GM21423 (cell line): Measurements from ENCODE around the gene DYNAP.
A peak's percentile ranks its signal among the peaks of the same experiment; 100 is the strongest.

Experiments used
- ATAC-seq: cut with Tn5 transposase; IDR thresholded peaks from one replicate; pipeline ENCODE4 v1.9.1; 2021; ENCODE audit warnings: mild to moderate bottlenecking, moderate library complexity; ENCODE audit not compliant: unreplicated experiment

DYNAP gene, protein sequence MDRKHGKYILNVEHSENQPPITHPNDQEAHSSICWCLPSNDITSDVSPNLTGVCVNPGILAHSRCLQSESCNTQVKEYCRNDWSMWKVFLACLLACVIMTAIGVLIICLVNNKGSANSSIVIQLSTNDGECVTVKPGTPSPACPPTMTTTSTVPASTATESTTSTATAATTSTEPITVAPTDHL

DNA sequence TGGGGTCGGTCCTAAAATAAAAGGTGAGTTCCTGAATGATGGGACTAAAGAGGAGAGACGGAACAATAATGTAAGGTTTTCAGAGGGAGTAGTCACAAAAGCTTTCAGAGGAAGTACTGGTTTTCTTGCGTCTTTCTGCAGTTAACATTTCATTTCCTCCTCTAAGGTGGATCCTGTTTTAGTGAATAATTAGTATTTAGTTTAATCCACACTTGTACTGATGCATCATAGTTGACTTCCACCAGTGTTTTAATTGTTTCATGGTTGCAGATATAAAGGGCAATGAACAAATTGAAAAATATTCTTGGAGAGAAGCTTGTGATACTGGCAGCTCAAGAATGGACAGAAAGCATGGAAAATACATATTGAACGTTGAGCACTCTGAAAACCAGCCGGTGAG, at the start of gene DYNAP:
DYNAP (plus strand) TSS at position 301 of the 400 bp plus-strand sequence; CDS start at position 339, 38 bp downstream.
- no peak for ATAC-seq

DNA sequence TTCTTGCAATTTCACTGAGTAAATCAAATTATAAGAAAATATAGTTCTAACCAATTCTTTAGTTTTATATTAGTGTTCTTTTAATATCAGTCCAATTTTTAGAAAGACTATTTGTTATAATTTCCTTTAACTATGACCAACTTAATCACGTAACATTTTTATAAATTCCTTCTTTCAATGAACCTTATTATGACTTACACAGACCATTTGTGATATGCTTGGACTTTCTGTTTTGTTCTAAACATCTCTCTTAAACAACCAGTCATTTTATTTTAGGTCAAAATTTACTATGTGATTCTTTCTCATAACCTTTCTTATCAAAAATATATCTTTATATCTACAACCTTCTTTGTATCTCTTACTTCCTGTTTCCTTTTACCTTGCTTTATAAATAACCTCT, 39.5 kb upstream of the DYNAP start:
- ATAC-seq, result no peak

DNA sequence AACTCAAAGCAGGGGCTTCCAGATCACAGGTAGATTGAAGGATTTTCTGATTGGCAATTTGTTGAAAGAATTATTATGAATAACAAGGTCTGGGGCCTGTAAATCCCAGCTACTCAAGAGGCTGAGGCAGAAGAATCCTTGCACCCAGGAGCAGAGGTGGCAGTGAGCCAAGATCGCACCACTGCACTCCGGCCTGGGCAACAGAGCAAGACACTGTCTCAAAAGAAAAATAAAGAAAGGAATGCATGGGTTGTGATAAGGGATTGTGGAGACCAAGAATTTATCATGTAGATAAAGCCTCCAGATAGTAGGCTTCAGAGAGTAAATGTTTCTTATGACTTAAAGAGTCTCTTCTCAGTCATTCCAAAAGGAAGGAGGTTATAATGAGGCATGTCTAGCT, 35.8 kb upstream of the DYNAP start:
- no peak for ATAC-seq

DNA sequence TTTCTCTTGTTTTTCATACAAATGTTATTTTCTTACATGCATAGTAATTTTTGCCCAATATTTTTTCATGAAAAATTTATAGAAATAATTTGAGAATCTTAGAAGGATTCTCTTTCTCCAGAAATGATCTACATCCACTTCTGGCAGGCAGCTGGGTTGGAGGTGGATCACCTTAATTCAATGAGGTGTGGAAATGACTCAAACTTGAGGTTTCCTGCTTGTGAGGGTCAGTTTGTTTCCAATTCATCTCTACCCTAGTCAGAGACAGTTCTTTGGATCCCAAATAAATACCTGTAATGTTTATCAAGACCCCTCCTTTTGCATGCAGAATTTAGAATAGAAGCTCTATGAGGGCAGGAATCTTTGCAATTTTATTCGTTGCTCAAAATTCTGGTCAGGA, 35.0 kb upstream of the DYNAP start:
- no peak for ATAC-seq

DNA sequence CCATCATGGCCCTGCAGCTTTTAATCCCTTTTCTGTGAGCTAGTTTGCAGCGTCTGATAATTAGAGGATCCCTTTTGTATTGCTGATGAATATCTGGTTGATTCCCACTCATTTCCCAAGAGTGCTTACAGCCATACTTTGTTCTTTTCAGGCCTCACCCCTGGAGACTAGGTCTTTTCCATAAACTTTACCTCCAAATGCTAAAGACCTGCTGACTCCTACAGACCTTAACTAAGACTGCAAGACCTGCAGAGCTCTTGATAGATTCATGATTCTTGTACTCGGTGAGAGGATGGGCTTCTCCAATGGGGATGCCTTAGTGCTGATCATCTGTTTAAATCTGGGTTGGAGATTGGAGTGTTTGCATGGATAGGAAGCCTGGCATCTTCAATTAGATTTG, 33.1 kb upstream of the DYNAP start:
- no peak for ATAC-seq

DNA sequence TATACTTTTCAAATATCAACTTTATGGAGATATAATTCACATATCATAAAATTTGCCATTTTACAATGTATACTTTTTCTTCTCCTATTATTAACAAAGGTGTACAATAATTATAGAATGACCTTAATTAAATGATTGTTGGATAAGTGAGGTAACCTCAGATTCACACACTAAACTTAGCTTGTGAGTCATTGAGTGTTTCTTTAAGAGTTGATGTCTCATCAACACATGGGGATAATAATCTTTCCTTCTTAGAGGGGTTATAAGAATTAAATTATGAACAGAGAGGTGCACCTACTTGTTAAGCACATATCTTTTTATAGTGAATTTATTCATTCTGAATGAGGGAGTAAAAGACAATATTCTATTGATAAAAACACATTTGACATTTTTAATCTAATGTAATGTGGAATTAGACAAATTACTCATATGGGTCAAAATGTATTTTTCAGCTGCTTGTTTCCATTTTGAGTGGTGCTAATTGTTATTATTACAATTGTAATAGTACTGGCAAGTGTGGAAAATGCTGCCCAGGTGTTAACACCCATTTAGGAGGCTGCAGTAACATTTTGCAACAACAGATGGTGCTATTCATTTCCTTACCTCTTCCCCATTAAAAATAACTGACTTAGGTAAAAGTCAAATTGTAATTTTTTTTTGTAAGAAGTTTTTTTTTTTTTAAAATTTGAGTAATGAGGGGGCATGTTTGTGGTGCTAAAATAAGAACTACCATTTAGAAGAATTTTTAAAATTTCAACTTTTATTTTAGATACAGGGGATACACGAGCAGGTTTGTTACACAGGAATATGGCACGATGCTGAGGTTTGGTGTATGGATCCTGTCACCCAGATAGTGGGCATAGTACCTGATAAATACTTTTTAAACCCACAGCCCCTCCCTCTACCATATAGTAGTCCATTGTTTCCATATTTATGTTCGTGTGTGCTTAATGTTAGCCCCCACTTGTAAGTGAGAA, 32.1 kb upstream of the DYNAP start:
- ATAC-seq, result peak; percentile 64

DNA sequence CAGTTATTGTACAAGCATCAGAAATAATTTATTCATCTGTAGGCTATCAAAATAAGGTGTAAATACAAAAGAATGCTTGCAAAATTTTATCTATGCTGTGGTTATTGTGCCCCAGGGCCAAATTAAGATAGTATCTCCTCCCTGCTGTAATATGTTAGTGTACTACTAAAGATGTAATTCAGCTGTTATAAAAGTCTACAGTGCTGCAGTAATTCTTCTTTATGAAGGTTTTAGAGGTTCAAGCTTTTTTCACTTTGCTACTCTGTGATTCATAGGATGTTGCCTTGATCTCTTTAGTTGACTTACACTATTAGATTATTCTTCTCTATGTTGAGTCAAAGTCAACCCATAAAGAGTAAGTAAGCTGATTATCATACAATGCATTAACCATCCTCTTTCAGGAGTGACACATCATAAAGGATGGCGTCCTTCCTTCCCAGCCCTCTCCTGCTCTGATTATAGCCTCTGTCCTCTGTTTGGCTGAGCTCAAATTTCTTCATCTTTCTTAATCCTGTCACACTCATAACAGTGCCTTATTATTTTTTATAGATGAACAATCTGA, 29.3 kb upstream of the DYNAP start:
- no peak for ATAC-seq

DNA sequence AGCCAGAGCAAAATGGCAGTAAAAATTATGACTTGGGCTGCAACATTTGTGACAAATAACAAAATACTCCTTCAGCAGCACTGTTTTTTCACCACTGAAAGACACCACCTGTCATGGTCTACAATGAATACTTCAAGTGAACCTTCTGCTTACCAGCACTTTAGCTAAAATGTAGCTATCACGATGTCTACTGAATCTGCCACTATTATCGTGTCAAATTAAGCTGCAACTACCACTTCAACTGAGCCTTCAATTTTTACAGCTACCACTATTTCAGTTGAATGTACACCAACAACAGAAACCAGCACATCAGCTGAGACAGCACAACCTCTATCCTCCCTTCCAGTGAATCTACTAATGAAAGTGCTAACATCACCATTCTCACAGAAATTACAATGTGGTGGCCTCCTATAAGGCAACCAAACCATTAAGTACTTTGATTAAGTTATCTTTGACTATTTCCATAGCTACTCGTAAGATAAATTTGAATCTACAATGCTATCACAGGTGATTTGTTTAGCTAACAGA, 10.8 kb upstream of the DYNAP start:
- no peak for ATAC-seq

DNA sequence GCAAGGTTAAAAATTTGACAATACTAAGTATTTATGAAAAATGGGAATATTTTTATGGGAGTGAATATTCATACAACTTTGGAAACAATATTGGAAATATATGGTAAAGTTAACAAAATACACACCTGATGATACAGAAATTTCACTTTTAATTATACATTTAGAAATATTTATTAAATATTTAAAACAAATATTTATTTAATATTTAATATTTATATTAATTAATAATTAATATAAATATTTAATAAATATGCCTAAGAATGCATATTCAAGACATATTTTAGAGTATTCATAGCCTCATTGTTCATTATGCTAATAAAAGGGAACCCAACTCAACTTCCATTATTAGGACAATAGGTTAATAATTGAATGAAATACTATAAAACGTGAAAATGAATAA, 7.0 kb upstream of the DYNAP start:
- no peak for ATAC-seq

DNA sequence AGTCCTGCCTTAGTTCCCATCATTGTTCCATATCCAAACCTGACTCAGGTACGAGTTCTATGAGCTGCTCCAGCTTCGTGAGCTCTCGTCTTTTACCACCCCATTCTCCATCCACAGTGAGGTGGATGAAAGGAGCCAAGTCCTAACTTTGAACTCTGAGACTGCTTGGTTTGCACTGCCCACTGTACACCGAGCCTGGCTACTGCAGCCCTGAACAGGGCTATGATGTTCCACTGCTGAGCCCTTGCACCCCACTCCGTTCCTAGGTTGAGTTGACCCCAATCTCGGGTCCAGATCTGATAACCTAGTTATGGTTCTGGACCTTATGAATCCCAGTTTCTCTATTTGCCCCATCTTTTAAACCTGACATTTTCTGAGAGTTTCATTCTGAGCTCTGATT, 5.3 kb upstream of the DYNAP start:
- no peak for ATAC-seq

DNA sequence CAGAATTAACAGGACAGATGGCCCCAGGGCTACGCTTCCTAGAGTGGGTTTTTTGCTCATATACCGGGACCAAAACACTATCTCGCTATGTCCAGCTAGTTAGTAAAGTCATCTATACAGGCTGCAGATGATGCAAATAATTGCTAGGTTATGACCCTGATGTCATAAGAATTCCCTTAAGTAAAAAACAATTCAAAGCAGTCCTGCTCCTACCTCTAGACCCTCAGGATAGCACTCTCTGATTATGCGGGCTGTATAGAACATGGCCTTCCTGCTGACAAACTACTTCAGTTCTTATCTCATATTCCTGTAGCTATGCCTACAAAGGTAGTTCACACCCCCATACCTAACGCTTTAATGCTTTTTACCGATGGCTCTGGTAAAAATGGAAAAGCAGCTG, 13.2 kb downstream of the DYNAP start:
- ATAC-seq, result no peak

DNA sequence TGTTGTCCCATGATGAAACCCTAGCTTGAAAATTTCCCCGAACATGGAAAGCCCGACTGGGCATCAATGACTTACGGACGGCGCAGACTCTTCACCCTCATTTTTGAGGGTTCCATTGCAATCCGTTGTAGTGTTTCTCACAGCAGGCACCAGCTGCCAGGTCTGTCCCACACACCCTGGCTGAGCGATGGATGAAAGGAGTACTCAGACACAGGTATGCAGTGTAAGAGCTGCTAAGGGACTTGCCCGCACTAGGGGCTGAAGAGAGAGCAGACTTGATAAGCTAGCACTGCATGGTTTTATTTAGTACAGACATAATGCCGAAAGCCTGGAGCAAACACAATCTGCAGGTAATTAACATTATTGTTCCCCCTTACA, 15.8 kb downstream of the DYNAP start:
- no peak for ATAC-seq

DNA sequence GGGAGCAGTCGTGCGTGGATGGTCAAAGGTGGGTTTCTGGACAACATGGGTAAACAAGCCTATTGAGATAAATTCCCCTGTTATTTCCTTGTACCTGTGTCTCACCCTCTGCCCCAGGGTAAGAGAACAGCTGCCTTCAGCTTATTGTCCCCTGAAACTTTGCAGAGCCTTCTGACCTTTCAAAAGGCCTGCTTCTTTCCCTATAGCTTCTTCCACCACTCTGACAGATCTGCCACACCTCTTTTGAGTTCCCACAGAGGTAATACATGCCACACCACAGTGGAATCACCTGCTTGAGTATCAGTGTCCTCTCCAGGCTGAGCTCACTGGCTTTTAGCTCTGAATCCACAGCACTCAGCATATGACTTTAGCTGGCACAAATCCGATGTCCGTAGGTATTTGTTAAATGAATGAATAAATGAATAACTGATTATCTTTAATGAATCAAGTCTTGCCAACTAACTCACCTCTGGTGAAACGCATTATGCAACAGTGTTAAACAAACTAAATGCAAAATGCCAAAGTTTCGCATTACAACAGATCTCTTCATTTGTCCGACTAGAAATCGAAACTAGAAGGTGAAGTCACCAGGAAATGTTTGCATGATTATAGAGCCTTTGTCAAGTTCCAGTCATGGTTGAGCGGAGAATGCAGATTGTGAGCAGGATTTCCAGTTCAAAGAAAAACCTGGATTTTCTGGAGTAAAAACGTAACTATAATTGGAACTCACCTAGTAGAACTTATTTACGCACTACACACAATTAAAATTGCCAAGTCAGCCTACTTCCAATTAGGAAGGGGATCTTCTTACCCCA, 16.4 kb downstream of the DYNAP start:
- ATAC-seq, result no peak

DNA sequence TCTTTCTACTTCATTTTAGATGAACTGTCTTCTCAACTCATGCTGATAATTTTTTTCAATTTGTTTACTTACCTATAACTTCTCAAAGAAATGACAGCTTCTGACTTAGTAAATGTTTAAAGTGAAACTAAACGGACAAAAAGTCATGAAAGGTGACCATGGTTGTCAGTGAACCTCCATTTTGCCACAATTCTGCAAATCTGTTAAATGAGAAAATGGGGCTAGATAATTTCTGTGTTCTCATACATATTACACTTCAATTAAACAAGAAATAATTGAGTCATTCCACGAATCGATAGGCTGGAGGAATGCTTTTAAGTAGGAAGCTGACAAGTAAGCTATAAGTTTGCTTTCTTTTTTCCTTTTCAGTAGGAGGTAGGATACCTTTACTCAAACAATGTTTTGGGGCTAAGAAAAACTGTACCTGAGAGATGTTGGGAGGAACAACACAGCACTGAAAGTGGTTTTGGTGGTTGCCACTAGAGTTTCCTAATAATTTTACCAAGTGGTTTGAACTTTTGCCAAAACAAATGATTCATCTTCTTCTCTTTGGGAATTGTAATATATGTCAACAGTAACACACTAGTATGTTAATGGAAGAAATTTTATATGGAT, 17.1 kb downstream of the DYNAP start:
- no peak for ATAC-seq

DNA sequence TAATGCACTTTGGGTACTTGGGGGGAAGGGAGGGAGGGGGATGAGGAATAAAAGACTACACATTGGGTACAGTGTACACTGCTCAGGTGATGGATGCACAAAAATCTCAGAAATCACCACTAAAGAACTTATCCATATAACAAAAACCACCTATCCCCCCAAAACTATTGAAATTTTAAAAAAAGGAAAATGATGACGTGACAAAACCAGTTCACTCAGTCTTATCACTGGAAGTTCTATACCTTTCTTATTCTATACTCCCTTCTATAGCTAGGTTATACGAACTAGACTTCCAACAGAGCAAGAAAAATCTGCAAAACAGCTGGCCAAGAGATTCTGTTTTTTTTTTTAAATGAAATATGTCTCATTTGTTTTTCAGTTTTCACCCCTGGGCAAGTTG, 20.8 kb downstream of the DYNAP start:
- ATAC-seq, result no peak

DNA sequence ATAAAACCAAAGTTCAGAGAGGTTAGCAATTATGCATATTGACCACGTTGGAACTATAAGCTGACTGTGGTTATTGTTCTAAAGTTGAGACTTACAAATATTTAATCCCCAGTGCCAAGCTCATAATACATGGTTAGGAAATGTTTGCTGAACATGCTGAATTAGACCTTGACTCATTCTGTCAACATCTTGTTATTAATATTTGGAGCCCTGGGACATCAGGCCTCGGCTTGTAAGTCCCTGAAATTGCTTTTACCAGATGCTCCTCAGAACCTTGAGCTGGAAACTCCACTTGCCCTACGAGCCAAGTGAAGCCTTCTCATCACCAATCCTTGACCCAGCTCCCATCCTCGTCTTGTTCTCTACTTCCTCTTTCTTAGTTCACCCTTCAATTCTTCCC, 21.2 kb downstream of the DYNAP start:
- ATAC-seq, result no peak

DNA sequence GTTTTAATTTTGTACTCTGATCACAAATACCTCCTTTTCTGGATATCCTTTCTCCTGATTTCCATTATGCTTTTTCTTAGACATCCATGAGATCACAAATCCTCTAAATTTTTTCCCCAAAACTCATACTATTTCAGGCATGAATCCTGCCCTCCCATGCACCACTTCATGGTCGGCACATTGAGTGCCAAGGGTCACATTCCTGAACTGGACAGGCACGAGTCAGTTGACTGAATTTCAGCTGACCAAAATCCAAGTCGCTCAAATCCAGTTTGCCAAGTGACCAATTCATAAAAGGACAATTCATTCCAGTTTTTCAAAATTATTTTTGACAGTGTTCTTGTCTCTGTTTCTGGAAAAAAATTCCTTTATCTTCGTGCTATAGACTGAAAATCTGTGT, 22.1 kb downstream of the DYNAP start:
- ATAC-seq, result no peak

DNA sequence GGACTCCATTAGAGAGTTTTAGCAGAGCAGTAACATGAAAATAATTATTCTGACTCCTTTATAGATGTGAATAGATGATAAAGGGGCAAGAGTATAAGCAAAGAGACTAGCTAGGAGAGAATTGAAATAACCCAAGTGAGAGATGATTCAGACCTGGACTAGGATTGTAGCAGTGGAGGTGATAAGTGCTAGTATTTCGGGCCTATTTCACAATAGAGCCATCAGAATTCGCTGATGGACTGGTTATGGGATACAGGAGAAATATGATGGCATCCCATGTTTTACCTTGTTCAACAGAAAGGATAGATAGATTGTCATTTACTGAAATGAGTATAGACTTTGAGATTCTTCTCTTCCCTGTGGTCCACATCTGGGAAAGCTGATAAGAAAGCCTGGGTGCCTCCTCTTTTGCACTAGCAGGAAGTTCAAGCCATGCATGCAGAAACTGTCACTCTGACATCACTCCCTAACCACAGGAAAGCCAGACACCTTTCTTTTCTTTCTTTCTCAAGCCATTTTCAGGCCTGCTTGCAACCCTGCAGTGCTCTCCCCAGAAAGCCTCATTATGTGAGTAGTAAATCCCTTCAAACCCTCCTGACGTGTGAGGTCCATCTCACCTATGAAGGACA, 25.3 kb downstream of the DYNAP start:
- ATAC-seq, result peak; percentile 77

DNA sequence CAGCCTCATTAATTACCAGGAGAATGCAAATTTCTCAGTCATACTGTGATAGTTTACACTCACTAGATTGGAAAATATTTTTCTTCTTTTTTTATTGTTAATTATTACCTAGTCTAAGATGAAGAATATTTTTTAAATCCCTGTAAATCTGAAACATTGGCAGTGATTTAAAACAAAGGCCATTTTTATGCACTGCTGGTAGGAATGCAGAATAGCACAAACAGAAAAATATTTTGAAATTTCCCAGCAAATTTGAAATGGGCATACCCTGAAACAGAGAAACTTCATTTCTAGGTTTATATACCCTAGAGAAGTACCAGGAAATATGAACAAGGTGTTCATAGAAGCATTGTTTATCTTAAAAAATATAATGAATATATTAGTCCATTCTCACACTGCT, 31.0 kb downstream of the DYNAP start:
- ATAC-seq, result no peak

DNA sequence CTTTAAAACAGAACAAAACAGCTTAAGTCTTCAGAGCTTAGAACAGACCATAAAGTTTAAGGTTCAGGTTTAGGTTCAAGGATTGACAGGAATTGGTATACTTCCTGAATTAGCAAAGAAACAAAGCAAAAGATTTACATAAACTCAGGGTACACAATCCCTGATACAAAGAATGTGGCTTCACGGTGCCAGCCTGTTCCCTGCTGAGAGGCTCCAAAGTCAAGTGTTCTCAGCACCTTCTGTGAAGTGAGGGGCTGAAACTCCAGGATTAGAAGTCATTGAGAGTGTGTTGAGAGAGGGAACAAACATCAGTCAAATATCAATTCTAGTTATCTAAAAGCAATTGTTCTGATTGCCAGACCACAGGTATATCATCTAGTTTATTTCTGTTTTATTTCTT, 35.7 kb downstream of the DYNAP start:
- no peak for ATAC-seq
